ENCODE data around the gene SIN3A.
A peak's percentile ranks its signal among the peaks of the same experiment; 100 is the strongest.
"Not testable (repeated sequence)": the region's sequence is repeated elsewhere in the genome, so short reads cannot be mapped to it uniquely, and the experiment has no call there.

Gene SIN3A

DNA sequence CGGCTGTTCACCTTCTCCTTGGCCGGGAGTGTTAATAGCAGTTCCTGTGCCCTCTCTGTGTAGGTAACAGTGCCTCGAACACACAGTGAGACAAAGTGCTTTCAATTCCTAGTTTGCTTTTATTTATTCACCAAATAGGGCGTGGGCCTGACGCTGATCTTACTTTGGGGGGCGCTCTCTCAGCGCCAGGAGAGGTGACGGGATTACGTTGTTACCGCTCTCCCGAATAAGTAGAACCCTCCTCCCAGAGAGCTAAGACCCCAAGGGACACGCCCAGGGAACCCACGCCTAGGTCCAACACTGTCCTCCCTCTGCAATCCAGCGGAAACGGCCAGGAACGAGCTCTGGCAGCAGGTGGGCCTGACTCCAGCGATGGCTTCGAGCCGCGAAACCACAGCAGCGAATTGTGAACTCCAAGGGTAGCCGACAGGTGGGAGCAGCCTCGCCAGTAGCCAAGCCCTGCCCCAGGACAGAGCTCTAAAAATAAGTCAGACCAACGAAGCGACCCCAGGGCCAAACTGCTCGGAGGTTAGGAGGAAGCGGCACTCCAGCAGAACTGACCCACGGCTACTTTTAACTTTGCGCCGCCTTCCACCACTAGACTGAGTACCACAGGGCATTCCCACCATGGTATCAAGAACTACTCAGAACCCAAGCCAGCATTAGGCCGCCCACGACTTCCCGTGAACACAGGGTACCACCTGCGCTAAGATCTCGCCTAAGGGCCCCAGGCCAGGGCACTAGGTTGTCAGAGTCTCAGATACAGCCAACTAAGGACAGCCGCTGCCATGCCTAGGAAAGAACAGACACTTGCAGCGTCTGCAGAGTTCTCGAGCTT, 1.6 kb upstream of the SIN3A start:
- no peaks in the 10 kb centered on the region for H3K9me3 ChIP-seq
- H3K27me3 ChIP-seq = no peaks in the 10 kb centered on the region
- TF ChIP-seq, protein P1, sequence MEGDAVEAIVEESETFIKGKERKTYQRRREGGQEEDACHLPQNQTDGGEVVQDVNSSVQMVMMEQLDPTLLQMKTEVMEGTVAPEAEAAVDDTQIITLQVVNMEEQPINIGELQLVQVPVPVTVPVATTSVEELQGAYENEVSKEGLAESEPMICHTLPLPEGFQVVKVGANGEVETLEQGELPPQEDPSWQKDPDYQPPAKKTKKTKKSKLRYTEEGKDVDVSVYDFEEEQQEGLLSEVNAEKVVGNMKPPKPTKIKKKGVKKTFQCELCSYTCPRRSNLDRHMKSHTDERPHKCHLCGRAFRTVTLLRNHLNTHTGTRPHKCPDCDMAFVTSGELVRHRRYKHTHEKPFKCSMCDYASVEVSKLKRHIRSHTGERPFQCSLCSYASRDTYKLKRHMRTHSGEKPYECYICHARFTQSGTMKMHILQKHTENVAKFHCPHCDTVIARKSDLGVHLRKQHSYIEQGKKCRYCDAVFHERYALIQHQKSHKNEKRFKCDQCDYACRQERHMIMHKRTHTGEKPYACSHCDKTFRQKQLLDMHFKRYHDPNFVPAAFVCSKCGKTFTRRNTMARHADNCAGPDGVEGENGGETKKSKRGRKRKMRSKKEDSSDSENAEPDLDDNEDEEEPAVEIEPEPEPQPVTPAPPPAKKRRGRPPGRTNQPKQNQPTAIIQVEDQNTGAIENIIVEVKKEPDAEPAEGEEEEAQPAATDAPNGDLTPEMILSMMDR (IDR thresholded peaks at IDR 0.05) = no peak
- peak overlapping the region; percentile 90 for H3K4me3 ChIP-seq (ENCODE audit: low read depth in 1 of 2, low read length in 1 of 2)
- peaks cover 56 to 59% of the 10 kb centered on the region in 2 experiments for H3K4me1 ChIP-seq (ENCODE audit: control insufficient read depth in 1 of 2, insufficient read depth in 1 of 2, low read depth in 1 of 2, low read length in 1 of 2)
- H3K27ac ChIP-seq = peak overlapping the region; percentile 98
- H3K36me3 ChIP-seq = no peaks in the 10 kb centered on the region

DNA sequence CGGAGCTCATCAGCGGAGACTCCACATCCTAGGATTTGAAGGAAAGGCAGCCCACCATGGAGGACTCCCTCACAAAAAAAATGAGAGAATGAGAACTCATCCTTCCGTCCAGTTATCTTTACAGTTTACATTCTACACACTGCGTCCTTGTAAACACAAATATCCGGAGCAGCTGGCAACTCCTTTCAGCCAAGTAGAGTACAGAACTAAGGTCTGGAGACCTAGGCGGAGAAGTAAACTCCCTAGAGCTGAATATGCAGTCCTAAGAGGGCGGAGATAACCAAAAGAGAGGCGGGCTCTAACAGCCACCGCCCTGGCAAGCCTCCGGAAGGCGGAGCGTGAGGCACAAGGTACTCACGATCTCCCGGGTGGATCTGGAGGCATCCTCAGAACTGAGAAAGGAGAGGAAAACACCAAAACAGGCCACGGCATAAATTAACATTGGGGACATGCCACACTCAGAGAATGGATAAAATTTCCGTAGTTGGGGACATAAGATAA, 924 bp upstream of the SIN3A start:
- Histone ChIP-seq H3K4me3 (ENCODE audit: low read depth in 1 of 2, low read length in 1 of 2) (peak overlapping the region; percentile 90), H3K9me3 (no peaks in the 10 kb centered on the region), H3K27ac (peak overlapping the region; percentile 98), H3K27me3 (no peaks in the 10 kb centered on the region), H3K36me3 (no peaks in the 10 kb centered on the region), H3K4me1 (ENCODE audit: control insufficient read depth in 1 of 2, insufficient read depth in 1 of 2, low read depth in 1 of 2, low read length in 1 of 2) (peaks cover 62 to 65% of the 10 kb centered on the region in 2 experiments)
- TF ChIP-seq, protein P1 (IDR thresholded peaks at IDR 0.05) = no peak

DNA sequence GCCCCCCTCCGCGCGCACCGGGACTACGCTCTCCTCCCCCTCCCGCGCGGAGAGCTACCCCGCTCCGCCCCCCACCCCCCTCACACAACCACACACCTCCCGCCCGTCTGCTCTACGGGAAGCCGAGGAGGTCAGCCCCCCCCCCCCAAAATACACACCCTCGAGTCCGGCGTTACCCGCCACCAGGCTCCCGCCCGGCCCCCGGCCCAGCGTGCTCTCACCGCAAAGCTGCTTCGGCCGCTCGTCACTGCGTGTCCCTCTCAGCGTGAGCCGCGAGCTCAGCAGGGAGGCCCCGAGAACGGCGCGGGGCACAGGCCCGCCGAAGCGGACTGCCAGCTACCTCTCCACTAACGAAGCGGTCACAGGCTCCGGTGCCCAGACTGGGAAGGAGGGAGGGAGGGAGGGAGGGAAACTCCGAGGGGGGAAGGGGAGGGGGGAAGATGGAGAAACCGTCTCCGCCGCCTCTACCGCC, 252 bp downstream of the SIN3A start:
- Histone ChIP-seq H3K4me1 (ENCODE audit: control insufficient read depth in 1 of 2, insufficient read depth in 1 of 2, low read depth in 1 of 2, low read length in 1 of 2) (peaks cover 52 to 57% of the 10 kb centered on the region in 2 experiments), H3K36me3 (no peaks in the 10 kb centered on the region), H3K4me3 (ENCODE audit: low read depth in 1 of 2, low read length in 1 of 2) (peak overlapping the region; percentile 89 to 90), H3K27me3 (no peaks in the 10 kb centered on the region), H3K9me3 (no peaks in the 10 kb centered on the region), H3K27ac (peak overlapping the region; percentile 98)
- TF ChIP-seq, protein P1 (IDR thresholded peaks at IDR 0.05) = no peak

DNA sequence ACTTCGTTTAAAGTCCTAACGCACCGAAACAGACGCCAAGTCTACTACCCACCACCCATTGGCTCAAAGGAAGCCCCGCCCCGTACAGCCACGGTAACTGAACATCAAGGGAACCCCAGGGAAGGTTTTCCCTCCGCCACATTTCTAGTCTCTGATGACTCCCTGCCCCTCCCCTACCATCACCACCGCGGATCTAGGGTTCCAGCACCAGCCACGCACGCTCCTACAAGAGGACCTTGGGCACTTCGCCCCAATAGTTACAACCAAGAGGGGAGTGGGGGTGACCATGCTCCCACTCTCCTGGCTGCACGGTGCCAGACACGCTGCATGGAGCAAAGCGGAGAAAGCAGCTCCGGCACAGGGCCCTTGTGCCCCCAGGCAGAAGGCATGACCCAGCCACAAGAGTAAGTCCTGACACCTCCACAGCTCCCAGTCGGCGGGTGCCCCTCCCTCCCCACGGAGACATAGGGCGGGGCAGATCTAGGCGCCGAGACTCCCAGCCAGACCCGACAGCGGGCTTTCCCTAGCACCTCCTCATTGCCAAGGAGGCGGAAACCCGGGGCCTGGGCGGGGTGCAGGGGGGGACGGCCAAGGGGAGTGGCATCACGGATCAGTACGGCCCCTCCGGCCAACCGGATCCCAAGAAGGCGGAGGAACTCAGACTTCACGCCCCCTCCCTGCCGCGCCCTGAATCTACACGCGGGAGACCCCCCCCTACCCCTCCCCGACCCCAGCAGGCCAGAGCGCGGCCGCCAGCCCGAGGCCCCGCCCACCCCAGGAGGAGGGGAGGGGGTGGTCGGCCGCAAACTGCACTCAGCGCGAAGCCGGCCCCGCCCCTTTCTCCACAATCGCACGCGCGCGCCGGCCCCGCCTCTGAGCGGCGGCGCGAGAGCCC, 936 bp downstream of the SIN3A start:
- H3K27me3 ChIP-seq = no peaks in the 10 kb centered on the region
- H3K27ac ChIP-seq = peak overlapping the region; percentile 98
- H3K9me3 ChIP-seq = no peaks in the 10 kb centered on the region
- TF ChIP-seq, protein P1 (IDR thresholded peaks at IDR 0.05) = no peak
- peak overlapping the region; percentile 89 to 90 for H3K4me3 ChIP-seq (ENCODE audit: low read depth in 1 of 2, low read length in 1 of 2)
- no peaks in the 10 kb centered on the region for H3K36me3 ChIP-seq
- peaks cover 49 to 53% of the 10 kb centered on the region in 2 experiments for H3K4me1 ChIP-seq (ENCODE audit: control insufficient read depth in 1 of 2, insufficient read depth in 1 of 2, low read depth in 1 of 2, low read length in 1 of 2)

DNA sequence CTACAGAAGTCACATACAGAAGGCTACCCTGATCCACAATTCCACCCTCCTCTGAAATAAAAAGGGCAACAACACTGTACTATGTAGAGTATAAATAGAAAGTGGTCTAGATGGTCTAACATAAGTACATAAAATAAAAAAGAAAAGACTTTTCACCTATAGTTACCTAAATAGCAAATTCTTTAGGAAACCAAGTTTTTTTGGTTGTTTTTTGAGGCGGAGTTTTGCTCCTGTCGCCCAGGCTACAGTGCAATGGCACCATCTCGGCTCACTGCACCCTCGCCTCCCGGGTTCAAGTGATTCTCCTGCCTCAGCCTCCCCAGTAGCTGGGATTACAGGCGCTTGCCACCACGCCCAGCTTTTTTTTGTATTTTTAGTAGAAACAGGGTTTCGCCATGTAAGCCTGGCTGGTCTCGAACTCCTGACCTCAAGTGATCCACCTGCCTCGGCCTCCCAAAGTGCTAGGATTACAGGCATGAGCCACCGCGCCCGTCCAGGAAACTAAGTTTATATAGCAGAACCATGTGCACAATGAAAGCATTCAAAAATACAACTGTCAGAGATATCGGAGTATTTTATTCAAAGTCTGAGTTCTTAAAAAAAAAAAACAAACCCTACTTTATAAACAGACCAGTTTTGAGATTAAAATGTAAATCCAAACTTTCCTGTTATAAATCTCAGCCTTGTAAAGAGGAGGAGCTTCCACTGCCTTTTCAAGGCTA, 1.7 kb downstream of the SIN3A start:
- Histone ChIP-seq H3K4me1 (ENCODE audit: control insufficient read depth in 1 of 2, insufficient read depth in 1 of 2, low read depth in 1 of 2, low read length in 1 of 2) (peaks cover 49 to 53% of the 10 kb centered on the region in 2 experiments), H3K9me3 (no peaks in the 10 kb centered on the region), H3K27ac (peak overlapping the region; percentile 98), H3K4me3 (ENCODE audit: low read depth in 1 of 2, low read length in 1 of 2) (peak overlapping the region; percentile 89 to 90), H3K27me3 (no peaks in the 10 kb centered on the region), H3K36me3 (no peaks in the 10 kb centered on the region)
- TF ChIP-seq, protein P1 (IDR thresholded peaks at IDR 0.05) = no peak

DNA sequence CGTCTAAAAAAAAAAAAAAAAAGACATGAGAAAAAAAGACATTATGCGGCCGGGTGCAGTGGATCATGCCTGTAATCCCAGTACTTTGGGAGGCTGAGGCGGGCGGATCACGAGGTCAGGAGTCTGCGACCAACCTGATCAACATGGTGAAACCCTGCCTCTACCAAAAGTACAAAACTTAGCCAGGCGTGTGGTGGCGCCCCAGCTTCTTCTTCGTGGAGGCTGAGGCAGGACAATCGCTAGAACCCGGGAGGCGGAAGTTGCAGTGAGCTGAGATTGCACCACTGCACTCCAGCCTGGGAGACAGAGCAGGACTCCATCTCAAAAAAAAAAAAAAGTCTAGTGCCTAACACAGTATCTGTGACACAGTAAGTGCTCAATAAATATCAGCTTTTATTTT, 3.3 kb downstream of the SIN3A start:
- H3K9me3 ChIP-seq; H3K36me3 ChIP-seq; H3K4me3 ChIP-seq (ENCODE audit: low read depth in 1 of 2, low read length in 1 of 2); H3K27me3 ChIP-seq: not testable (repeated sequence)
- Histone ChIP-seq H3K27ac (peak overlapping the region; percentile 39), H3K4me1 (ENCODE audit: control insufficient read depth in 1 of 2, insufficient read depth in 1 of 2, low read depth in 1 of 2, low read length in 1 of 2) (peaks cover 43 to 46% of the 10 kb centered on the region in 2 experiments)
